ENCODE data around the gene FOXN4. TPM values are rescaled to one million over a fixed set of nuclear protein-coding genes. Genes with fewer than 3 reads are reported as not detected.

FOXN4 gene
- total and polyA plus RNA-seq, 9 of the 15 experiments (the other 6 are each of a cell fraction or from before 2014, with no cell fraction given) = not detected

DNA sequence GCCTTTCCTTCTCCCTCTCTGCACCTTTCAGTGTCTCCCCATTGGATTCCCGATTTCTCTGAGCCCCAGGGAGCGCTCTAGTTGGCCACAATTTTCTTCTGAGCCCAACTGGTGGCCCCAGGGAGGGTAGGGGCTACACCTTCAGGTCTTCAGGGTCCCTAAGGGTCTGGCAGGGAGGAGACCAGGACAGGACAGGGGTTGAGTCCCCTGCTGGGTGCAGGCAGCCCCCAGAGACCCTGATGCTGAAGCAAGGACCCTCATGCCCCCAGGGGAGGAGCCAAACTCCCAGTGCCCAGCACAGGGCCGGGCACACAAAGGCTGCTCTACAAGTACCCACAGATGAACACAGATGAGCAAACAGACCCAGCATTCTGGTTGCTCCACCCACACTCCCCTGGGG is 12.7 kb downstream of the FOXN4 start (continued):
- TF ChIP-seq, protein P1, sequence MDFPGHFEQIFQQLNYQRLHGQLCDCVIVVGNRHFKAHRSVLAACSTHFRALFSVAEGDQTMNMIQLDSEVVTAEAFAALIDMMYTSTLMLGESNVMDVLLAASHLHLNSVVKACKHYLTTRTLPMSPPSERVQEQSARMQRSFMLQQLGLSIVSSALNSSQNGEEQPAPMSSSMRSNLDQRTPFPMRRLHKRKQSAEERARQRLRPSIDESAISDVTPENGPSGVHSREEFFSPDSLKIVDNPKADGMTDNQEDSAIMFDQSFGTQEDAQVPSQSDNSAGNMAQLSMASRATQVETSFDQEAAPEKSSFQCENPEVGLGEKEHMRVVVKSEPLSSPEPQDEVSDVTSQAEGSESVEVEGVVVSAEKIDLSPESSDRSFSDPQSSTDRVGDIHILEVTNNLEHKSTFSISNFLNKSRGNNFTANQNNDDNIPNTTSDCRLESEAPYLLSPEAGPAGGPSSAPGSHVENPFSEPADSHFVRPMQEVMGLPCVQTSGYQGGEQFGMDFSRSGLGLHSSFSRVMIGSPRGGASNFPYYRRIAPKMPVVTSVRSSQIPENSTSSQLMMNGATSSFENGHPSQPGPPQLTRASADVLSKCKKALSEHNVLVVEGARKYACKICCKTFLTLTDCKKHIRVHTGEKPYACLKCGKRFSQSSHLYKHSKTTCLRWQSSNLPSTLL (IDR thresholded peaks at IDR 0.05) = no peak
- TF ChIP-seq ZNF445 (CRISPR knock-in tag; IDR thresholded peaks at IDR 0.05; ENCODE audit: low read depth) = no peak
- TF ChIP-seq KHSRP (IDR thresholded peaks at IDR 0.05) = no peak
- TF ChIP-seq, protein P2, sequence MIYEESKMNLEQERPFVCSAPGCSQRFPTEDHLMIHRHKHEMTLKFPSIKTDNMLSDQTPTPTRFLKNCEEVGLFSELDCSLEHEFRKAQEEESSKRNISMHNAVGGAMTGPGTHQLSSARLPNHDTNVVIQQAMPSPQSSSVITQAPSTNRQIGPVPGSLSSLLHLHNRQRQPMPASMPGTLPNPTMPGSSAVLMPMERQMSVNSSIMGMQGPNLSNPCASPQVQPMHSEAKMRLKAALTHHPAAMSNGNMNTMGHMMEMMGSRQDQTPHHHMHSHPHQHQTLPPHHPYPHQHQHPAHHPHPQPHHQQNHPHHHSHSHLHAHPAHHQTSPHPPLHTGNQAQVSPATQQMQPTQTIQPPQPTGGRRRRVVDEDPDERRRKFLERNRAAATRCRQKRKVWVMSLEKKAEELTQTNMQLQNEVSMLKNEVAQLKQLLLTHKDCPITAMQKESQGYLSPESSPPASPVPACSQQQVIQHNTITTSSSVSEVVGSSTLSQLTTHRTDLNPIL (CRISPR knock-in tag; IDR thresholded peaks at IDR 0.05) = no peak
- TF ChIP-seq SIN3B (IDR thresholded peaks at IDR 0.05; ENCODE audit: low read depth) = no peak
- TF ChIP-seq, protein P3, sequence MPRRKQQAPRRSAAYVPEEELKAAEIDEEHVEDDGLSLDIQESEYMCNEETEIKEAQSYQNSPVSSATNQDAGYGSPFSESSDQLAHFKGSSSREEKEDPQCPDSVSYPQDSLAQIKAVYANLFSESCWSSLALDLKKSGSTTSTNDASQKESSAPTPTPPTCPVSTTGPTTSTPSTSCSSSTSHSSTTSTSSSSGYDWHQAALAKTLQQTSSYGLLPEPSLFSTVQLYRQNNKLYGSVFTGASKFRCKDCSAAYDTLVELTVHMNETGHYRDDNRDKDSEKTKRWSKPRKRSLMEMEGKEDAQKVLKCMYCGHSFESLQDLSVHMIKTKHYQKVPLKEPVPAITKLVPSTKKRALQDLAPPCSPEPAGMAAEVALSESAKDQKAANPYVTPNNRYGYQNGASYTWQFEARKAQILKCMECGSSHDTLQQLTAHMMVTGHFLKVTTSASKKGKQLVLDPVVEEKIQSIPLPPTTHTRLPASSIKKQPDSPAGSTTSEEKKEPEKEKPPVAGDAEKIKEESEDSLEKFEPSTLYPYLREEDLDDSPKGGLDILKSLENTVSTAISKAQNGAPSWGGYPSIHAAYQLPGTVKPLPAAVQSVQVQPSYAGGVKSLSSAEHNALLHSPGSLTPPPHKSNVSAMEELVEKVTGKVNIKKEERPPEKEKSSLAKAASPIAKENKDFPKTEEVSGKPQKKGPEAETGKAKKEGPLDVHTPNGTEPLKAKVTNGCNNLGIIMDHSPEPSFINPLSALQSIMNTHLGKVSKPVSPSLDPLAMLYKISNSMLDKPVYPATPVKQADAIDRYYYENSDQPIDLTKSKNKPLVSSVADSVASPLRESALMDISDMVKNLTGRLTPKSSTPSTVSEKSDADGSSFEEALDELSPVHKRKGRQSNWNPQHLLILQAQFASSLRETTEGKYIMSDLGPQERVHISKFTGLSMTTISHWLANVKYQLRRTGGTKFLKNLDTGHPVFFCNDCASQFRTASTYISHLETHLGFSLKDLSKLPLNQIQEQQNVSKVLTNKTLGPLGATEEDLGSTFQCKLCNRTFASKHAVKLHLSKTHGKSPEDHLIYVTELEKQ (CRISPR knock-in tag; IDR thresholded peaks at IDR 0.05) = no peak
- TF ChIP-seq, protein P4, sequence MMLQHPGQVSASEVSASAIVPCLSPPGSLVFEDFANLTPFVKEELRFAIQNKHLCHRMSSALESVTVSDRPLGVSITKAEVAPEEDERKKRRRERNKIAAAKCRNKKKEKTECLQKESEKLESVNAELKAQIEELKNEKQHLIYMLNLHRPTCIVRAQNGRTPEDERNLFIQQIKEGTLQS (IDR thresholded peaks at IDR 0.05) = no peak
- TF ChIP-seq, protein P4 (CRISPR knock-in tag; conservative IDR thresholded peaks at IDR 0.05) = no peak
- no peak for TF ChIP-seq SRF (CRISPR knock-in tag; IDR thresholded peaks at IDR 0.05)
- TF ChIP-seq, protein P5, sequence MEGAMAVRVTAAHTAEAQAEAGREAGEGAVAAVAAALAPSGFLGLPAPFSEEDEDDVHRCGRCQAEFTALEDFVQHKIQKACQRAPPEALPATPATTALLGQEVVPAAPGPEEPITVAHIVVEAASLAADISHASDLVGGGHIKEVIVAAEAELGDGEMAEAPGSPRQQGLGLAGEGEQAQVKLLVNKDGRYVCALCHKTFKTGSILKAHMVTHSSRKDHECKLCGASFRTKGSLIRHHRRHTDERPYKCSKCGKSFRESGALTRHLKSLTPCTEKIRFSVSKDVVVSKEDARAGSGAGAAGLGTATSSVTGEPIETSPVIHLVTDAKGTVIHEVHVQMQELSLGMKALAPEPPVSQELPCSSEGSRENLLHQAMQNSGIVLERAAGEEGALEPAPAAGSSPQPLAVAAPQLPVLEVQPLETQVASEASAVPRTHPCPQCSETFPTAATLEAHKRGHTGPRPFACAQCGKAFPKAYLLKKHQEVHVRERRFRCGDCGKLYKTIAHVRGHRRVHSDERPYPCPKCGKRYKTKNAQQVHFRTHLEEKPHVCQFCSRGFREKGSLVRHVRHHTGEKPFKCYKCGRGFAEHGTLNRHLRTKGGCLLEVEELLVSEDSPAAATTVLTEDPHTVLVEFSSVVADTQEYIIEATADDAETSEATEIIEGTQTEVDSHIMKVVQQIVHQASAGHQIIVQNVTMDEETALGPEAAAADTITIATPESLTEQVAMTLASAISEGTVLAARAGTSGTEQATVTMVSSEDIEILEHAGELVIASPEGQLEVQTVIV (CRISPR knock-in tag; IDR thresholded peaks at IDR 0.05; ENCODE audit: borderline replicate concordance) = no peak
- no peak for TF ChIP-seq CBX5 (IDR thresholded peaks at IDR 0.05; ENCODE audit: borderline replicate concordance, low read depth)
- TF ChIP-seq, protein P6, sequence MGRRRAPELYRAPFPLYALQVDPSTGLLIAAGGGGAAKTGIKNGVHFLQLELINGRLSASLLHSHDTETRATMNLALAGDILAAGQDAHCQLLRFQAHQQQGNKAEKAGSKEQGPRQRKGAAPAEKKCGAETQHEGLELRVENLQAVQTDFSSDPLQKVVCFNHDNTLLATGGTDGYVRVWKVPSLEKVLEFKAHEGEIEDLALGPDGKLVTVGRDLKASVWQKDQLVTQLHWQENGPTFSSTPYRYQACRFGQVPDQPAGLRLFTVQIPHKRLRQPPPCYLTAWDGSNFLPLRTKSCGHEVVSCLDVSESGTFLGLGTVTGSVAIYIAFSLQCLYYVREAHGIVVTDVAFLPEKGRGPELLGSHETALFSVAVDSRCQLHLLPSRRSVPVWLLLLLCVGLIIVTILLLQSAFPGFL (CRISPR knock-in tag; IDR thresholded peaks at IDR 0.05) = no peak
